ENCODE measurements around the gene SLC45A1.
"Not testable (repeated sequence)": the region's sequence is repeated elsewhere in the genome, so short reads cannot be mapped to it uniquely, and the experiment has no call there.

The SLC45A1 gene

DNA sequence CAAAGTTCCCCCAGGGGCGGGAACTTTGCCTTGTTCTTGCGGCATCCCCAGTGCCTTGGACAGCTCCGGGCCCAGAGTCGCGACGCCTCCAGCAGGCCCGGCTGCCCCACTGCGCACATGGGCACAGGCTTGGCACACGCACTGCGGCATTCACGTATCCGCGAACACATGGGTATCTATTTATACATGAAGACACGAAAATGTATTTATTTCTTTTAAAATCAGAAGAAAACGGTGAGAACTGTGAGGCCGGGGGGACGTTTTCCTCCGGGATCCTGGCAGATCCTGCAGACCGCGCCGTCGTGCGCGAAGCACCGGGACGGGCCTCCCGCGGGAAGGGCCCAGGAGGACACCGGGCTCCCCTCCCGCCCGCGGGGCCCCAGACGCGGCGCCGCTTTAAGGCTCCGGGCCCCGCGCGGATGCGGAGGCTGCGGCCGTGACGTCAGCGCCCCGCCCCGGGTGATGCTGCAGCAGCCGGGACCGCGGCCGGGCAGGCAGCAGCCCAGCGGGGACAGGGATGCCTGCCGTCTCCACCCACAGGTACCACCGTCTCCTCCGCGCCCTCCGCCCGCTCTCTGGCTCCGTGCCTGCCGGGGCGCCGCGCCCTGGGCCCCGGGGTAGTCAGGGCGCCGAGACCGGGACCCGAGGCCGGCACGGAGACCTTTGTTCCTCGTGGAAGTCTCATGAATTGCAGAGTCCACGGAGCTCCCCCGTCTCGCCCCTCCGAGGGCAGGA lies at the start of gene SLC45A1:
SLC45A1 (plus strand) TSS at position 468 of the 735 bp plus-strand sequence. CDS start 6,216 bp downstream, outside the sequence.
- Histone ChIP-seq H3K4me3 (peak within 1 kb of the TSS; percentile 36 to 59 (median 47)), H3K27ac (peak within 1 kb of the TSS in 3 of 21 experiments; percentile 8 to 17 (median 13))

DNA sequence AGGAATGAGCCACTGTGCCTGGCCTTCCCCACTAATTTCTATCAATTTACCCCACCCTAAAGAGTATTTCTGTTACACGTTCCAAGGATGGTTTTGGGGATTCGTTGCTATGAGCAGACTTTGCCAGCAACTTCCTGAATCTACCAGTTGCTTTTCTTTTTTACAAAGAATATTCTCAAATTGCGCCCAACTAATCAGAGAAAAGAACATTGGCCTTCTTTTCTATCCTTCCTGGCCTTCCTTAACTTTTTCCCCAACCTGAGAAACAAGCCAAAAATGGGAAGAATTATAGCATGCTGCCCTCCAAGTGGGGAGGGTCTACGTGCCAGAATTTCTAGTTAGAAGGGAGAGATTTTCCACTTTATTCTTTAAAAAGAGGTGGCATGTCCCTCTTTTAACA lies 44.9 kb upstream of the SLC45A1 start:
- no peak overlapping the region for H3K27ac ChIP-seq
- no peak overlapping the region for H3K4me3 ChIP-seq

DNA sequence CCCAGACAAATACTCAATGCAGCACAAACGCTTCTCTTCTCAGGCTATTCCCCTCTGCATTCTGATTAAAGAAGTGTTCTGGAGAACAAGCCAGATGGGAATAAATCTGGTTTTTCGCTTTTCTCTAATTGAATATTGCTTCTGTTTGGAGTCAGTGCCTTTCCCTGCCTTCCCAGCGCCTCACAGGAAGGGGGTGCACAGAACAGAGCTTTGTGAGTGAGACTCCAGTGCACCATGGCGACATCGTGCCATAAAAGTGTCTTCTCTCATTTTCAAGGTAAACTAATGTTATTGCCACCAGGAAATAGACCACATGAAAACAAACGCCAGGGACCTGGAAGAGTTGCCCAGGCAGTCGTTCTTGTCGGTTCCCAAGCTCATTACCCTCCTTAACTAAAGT lies 43.6 kb upstream of the SLC45A1 start:
- Histone ChIP-seq H3K27ac (no peak overlapping the region), H3K4me3 (no peak overlapping the region)

DNA sequence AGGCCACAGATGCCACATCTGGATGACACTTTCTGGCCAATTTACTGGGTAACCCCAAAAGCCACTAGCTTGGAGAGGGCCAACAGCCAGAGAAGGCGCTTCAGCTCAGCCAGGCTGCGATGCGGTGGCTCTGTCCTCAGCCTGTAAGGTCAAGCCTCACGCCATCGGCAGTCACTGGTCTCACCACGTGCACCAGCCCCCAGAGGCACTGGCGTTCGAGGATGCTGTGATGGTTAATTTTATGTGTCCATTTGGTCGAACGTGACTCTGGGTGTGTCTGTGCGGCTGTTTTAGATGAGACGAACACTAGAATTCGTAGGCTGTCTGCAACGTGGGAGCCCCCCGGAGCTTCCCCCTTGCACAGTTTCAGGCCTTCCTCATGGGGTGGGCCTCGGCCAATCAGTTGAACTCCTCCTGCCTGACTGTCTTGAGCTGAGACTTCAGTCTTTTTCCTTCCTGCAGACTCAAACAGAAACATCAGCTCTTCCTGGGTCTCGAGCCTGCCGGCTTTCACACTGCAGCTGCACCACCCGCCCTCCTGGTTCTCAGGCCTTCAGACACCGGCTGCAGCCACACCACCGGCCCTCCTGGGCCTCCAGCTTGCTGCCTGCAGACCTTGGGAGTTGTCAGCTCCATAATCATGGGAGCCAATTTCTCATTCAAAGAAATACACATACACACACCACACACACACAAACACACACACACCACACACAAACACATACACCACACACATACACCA lies 41.6 kb upstream of the SLC45A1 start:
- Histone ChIP-seq H3K27ac (no peak overlapping the region), H3K4me3 (no peak overlapping the region)

DNA sequence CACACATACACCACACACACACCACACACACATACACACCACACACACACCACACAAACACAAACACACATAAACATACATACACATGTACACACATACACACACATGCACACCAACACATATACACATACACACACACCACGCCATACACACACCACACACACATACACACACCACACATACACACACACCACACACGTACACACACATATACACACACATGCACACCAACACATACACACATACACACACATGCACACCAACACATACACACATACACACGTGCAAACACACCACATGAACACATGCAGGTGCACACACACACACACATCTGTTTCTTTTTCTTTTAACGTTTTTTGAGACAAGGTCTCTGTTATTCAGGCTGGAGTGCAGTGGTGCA lies 41.0 kb upstream of the SLC45A1 start:
- no peak overlapping the region for H3K4me3 ChIP-seq
- no peak overlapping the region for H3K27ac ChIP-seq

DNA sequence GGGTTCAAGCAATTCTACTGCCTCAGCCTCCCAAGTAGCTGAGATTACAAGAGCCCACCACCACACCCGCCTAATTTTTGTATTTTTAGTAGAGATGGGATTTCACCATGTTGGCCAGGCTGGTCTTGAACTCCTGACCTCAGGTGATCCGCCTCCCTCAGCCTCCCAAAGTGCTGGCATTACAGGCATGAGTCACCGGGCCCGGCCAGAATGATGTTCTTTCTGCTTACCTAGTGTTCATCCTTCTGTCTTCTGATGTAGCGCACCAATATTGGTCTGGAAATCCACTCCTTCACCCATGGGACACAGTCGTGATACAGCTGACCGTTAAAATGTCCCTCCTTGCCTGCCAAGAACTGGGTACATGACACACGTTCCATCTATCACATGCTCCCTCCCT lies 39.2 kb upstream of the SLC45A1 start:
- not testable (repeated sequence) for H3K27ac ChIP-seq, H3K4me3 ChIP-seq

DNA sequence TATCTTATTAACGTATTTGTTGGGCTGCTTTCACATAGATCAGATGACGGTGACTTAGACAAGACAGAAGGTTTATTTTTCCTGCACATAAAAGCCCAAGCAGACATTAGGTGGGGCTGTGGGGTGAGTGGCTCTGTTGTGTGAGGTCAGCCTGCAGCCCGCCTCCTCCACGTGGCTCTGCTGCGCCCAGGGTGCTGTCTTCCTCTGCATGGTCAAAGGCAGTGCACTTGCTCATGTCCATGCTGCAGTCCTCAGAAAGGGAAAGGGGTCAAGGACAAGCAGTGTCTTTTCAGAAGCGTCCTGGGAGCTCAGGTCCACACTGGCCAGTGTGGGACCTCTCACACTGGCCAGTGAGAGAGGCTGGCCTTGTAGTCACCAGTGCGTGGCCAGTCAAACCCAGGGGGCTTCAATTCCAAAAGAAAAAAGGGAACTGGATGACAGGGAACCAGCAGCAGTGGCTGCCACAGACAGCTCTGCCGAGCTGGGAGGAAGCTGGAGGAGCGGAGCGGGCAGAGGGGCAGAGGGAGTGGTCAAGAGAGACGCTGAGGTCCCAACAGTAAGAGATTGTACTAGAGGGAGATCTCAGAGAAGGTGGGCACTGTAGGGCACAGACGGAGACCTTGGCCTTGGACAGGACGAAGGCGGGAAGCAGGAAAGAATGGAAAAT lies 35.9 kb upstream of the SLC45A1 start:
- Histone ChIP-seq H3K4me3 (no peak overlapping the region), H3K27ac (peak overlapping the region in 7 of 21 experiments; percentile 19 to 60 (median 38))

DNA sequence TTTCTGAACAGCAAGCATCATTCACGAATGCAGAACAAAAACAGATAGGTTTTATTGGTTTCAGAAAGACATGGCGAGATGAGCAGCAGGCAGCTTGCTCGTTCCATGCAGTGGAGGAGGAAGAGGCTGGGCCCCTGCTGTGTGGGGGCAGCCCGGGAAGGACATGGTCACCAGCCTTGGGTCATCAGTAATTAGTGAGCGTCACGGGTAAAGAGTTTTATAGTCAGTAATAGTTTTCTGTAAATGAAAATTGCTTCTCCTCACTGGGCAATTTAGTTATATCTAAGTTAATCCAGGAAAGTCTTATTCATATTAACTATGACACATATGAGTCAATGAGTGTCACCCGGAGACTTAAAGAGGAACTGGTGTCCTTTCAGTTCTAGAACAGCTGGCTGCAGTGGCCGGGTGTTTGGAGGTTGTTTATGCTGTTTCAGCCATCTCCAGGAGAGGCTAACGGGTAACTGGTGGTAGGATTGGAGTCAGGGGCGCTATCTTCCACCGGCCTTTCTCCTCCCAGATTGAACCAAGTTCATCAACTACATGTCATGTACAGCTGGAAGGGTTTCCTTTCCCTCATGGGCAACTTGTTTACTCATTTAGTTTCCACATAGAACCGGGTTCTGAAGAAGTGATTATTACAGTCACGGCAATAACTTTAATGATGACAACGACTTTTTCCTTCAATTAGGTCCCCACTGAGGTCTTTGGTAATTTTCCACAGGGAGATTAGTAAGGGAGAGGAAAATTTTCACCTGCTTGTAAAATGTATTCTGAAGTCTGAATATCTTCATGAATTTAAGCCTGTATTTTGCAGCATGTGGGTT lies 34.6 kb upstream of the SLC45A1 start:
- no peak overlapping the region for H3K4me3 ChIP-seq
- H3K27ac ChIP-seq = peak overlapping the region in 6 of 21 experiments; percentile 8 to 50 (median 32)

DNA sequence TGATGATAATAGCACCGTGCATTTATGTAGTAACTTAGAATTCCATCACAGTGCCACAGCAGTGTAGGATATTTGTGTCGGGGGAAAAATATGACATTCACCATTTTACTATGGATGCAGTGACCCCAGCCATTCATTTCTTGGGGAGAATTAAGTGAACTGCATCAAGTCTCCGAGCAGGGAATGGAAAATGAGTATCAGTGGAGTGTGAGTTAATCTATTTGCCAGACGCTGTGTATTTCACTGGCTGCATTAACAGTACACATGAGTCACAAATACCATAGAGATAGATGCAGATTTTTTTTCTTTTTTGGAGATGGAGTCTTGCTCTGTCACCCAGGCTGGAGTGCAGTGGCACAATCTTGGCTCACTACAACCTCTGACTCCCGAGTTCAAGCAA lies 33.8 kb upstream of the SLC45A1 start:
- no peak overlapping the region for H3K27ac ChIP-seq
- no peak overlapping the region for H3K4me3 ChIP-seq

DNA sequence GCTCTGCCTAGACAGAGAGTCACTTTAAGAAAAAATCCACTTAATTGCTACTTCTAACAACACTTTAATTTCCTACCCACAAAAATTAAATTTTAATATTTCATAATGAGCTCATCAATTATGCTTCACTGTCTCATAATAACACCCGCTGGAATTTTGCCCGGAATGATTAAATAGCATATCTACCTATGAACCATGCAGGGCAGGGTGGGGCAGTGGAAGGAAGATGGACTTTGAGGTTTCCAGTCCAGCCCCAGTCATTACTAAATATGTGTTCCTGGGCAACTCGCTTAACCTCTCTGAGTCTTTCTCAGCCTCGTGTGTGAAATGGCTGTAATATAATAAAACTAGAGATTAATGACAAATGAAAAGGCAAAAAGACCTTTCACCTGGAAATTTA lies 32.8 kb upstream of the SLC45A1 start:
- Histone ChIP-seq H3K4me3 (no peak overlapping the region), H3K27ac (no peak overlapping the region)

DNA sequence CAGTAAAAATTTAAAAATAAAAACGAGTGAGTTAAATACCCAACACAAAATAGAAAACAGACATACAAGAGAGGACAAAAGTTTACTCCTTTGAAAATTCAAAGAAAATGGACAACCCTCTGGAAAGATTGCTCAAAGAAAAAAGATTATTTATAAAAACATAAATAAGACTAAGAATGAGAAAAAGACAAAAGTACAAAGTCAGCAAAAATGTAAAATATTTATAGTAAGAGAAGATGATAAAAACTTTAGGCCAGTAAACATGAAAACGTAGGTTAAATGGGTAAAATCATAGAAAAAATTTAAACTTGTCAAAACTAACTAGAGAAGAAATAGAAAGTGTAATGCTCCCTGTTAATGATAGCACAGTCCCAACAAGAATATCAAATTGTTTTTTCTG lies 31.9 kb upstream of the SLC45A1 start:
- Histone ChIP-seq H3K27ac (no peak overlapping the region), H3K4me3 (no peak overlapping the region)

DNA sequence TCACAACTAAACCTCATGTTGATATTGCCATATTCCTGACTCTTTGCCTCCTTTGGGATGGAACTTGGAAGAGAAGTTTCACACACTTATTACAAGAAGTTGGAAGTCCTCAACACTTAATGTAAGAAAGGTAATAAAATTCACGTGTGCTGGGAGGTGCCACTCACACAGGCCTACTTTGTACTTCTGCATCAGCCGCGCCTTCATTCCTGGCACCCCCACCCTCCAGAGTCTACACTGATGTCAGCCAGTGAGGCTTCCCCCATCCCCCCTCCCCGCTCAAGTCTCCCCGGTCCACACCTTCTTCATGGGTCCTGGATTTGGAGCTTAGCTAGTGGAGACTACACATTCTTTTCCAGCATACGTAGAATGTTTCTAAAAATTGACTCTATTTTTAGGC lies 24.8 kb upstream of the SLC45A1 start:
- no peak overlapping the region for H3K4me3 ChIP-seq
- no peak overlapping the region for H3K27ac ChIP-seq

DNA sequence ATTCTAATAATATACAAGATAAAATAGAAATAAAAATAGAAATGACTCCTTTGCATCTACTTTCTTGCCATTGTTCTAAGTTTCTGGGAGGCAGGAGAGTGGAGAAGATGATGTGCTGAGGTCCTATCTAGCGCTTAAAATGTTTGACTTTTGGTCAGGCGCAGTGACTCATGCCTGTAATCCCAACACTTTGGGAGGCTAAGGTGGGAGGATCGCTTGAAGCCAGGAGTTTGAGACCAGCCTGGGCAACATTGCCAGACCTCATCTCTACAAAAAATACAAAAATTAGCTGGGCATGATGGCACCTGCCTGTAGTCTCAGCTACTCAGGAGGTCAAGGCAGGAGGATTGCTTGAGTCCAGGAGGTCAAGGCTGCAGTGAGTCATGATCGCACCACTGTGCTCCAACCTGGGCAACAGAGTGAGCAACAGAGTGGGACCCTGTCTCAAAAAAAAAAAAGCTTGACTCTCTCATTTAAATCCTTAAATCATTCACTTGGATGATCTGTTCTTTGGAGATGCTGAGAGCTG lies 24.2 kb upstream of the SLC45A1 start:
- no peak overlapping the region for H3K4me3 ChIP-seq
- no peak overlapping the region for H3K27ac ChIP-seq

DNA sequence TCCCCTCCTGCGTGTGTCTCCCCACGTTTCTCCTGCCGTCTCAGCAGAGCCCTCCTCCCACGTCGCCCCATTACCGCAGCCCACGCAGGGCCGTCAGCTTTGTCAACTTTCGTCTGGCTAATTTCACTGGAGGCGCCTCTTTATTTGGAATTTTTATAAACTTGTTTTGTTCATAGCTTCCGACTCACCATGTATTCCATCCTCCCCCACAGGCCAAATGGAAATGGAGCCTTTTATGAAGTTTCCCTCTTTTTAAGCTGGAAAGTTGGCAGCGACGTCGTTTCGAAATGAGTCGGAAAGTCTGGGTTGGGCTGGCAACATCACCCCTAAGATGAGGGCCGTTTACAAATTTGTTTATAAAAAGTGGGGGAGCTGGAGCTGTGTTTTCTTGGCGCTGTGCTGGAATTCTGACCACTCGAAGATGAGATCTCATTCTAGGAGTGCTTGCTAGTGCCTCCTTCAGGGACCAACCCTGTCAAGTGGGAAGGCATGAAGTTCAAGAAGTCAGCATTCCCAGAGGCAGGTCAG lies 23.7 kb upstream of the SLC45A1 start:
- no peak overlapping the region for H3K4me3 ChIP-seq
- H3K27ac ChIP-seq = no peak overlapping the region

DNA sequence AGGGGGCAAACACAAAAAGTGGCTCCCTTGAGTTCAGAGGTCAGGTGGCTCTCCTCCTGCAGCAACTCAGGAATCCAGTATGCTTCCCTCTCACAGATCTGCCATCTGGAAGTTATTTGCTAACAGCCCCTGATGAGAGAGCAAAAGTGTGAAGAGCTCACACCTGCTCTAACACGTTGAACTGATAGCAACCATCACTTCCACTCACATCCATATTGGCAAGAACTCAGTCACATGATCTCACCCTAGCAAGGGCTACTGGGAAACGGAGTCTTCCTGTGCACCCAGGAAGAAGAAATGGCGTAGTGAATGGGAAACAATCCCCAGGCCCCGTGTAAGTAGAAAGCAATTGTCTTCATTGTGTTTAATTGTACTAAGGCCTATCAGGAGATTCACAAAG lies 20.7 kb upstream of the SLC45A1 start:
- no peak overlapping the region for H3K4me3 ChIP-seq
- H3K27ac ChIP-seq = no peak overlapping the region

DNA sequence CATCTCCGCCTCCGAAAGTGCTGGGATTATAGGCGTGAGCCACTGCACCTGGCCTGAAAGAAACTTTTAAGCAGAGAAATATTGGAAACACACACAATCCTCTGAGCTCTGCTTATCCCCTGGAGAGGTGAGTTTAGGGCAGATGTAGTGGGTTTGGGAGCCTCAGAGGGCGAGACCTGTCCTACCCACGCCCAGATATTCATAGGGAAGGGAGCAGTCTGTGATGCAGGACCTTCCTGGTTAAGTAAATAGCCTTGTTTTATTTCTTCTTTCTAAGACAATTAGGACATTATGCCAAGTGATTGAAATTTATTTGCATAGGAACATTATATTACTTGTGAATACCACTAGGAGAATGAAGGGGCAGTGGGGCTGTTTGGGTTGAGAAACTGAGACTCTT lies 18.0 kb upstream of the SLC45A1 start:
- H3K27ac ChIP-seq = no peak overlapping the region

DNA sequence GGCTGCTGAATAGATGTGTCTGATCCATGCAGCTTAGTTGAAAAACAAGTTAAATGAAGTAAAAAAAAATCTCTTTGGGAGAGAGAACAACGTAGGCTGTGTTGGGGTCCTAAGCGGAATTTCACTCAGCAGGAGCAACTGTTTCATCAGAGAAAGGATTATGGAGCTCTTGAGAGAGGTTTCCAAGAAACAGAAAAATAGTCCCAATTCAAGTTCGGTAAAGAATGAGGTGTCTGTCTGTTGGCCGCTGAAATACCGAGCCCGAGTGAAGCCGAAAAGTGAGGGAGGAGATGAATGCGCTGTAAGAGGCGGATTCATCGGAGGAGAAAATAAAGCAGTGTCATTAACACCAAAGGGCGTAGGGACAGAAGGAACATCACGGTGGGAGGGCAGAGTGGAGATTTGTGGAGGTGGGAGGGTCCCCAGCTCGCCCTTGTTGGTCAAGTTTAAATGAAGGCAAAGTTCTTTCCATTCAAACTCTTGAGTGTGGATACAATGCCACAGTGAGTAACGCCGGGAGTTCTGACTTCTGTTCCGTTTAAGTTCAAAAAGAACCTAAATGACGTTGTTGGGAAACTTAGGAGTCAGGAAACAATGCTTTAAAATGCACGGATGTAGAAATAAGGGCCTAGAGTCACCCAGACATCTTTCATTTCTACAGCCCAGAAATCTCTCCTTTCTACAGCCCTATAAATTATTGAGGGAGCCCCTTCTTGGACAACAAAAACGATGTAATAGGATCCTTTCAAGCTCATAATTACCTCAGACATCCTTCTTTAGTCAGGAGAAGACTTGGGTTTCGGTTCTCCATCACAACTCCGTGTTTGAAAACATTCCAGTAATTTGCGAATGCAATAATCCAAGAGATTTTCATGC lies 15.6 kb upstream of the SLC45A1 start:
- no peak overlapping the region for H3K4me3 ChIP-seq
- no peak overlapping the region for H3K27ac ChIP-seq

More for the DNA sequence above, 18.0 kb upstream of the SLC45A1 start:
- no peak overlapping the region for H3K4me3 ChIP-seq

DNA sequence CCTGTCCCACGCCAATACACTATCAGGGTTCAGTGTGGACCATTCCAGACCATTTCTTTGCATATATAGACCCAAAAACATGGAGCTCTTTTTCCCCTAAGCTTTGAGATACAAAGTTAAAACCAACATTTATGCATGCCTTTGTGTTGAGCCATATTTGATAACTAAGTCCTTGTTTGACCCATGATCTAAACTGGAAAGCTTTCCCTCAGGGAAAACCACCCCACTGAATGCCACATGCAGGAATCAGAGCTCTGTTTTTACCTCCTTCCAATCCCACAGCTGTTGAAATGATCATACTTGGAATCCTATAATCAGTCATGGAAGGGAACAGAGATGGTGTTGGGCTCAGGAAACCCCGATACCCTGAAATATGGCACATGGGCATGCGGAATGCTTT lies 14.8 kb upstream of the SLC45A1 start:
- Histone ChIP-seq H3K4me3 (no peak overlapping the region), H3K27ac (no peak overlapping the region)

DNA sequence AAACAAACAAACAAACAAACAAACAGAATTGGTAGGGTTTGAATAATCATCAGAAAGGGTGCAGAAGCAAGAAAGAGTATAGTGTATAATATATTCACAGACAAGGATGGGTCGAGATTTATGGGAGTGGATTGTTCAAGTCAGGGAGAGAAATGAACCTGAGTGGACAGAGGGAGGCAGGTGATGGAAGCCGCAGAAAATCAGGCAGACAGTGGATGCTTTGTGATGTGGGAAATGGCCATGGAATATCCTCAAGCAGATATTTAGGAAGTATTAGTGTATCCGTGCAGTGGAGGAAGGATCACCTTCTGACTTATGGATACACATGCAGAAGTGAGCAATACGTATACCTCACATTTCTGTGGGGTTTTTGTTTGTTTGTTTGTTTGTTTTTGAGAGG lies 14.0 kb upstream of the SLC45A1 start:
- Histone ChIP-seq H3K27ac (no peak overlapping the region), H3K4me3 (no peak overlapping the region)
